ENCODE results near the gene RAB25.

Gene RAB25

GRCh38 chr1:156100205-156100995 is 39.4 kb downstream of the RAB25 start:
- no peak for DNase-seq (ENCODE audit: low read depth in 2 of 2, low spot score in 1 of 2)

DNA sequence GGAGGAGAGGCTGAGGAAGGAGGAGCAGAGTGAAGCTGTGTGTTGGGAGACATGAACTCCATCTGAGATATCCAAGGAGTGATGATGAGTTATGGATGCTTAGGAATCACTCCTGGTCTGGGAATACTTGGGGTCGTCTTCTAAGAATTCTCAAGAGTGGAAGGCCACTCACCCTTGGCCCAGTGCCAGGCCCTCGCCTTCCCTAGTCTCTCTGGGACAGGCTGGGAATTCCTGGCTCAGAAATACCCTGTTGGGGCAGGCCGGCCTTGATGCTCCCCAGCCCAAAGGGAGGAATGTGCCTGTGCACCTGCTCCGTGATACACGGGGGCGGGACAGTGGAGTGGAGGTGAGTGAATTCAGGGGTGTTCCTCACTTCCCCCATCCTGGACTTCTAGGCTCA is 40.9 kb downstream of the RAB25 start:
- no peak for DNase-seq (ENCODE audit: low read depth in 2 of 2, low spot score in 1 of 2)

GRCh38 chr1:156102633-156103511 is 41.9 kb downstream of the RAB25 start:
- DNase-seq (ENCODE audit: low read depth in 2 of 2, low spot score in 1 of 2) = no peak

DNA sequence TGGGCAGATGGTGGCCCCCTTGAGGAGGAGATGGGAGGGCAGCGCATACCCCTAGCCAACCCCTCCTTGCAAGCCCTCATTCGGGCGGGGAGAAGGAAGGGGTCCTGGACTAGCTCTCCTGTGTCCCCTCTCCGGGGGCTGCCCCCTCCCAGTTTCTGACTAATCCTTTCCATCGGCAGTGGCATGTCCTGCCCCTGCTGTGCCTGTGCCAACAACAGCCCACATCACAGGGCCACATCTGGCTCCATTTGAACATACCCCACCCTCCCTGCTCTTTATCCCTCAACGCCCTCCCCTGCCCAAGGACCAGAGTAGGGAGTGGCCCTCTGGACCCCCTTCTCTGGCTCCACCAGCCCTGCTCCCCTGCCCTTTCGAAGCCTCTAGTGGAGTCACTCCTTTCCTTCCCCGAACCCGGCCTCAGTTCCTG is 42.6 kb downstream of the RAB25 start:
- DNase-seq (ENCODE audit: low read depth in 2 of 2, low spot score in 1 of 2) = no peak

DNA sequence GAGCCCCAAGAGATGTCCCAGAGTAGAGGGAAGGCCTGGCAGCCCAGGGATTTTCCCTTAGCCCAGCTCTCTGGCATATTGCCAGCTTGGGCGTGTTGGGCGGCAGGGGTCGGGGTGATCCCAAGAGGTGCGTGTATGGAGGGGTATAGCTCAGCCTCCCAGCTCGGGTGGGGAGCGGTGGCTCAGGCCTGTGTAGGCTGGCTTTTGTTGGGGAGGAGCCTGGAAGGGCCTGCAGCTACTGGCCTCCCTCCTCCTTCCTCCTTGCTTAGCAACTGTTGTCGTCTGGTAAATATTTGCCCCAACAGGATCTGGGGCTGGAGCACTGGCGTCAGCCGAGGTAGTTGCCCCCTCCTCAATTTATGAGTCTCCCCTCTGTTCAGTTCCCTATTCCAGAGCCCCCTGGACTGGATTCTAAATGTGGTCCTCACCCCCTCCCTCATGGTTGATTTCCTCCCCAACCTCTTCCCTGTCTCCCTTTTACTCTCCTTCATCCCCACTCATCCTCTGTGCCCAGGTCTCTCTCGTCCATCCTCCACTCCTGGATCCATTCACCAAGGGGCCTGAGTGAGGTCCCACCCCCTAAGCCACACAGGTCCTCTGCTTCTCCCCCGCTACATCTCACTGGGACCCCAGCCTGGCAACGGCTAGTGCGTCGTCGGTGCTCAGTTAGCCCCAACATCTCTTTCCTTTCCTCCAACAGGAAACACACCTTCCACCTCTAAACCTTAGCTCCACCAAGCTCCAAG is 43.3 kb downstream of the RAB25 start:
- DNase-seq (ENCODE audit: low read depth in 2 of 2, low spot score in 1 of 2) = no peak

DNA sequence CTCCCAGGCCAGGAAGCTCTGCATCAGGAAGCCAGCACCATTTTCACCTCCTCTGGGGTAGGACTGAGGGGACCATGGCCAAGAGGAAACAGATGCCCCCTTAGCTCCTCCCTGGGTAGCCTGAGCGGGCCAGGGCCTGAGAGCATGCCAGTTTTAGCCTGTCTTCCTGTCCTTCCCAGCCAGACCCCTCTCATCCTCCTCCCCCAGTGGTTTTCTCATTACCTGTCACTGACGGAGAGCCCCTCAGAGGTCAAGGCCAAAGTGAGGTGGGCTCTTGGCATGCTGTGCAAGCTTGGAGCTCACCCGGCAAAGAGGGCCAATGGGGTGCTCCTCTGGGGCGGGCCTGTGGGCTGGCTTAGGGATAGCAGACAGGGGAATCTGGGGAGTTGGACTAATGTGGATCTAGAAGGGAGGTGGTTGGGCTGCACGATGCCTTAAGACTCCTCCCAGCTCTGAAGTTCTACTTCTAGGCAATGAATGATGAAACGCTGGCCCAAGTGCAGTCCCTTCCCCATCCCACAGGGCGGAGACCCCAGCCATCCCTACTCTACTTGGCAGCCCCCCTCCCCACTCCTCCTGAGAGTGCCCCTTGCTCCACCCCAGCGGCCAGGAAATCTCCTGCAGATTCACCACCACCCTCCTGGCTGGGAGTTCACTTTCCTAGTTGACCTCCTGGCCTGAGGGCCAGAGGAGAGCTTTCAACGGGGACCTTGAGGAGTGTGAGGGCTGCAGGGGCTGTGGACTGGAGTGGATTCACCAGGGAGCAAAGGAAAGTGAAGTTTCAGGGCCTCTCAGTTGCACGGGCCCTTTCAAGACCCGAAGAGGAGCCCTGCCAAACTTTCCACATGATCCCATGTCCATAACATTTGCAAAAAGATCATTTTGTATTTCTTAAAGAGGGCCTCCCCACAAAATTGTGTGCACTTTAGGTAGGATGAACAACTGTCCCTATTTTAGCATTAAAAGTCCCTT is 44.2 kb downstream of the RAB25 start:
- no peak for DNase-seq (ENCODE audit: low read depth in 2 of 2, low spot score in 1 of 2)

GRCh38 chr1:156106624-156107488 is 45.9 kb downstream of the RAB25 start:
- DNase-seq (ENCODE audit: low read depth in 2 of 2, low spot score in 1 of 2) = no peak

DNA sequence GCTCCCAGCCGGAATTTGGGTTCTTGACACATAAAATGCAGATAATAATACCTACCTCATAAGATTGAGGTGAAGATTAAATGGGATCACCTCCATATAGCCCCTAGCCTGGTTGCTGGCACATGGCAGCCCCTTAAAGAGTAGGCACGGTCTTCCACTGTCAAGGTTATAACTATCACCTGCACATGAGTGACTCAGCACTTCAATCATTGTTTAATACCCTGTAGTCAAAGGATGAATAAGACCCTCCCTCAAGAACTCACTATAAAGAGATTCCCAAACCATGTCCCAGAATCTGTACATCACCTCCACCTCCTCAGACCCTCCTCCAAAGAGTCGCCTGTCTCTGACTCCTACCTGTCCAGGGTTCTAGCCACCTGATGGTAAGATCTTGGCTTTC is 47.1 kb downstream of the RAB25 start:
- DNase-seq (ENCODE audit: low read depth in 2 of 2, low spot score in 1 of 2) = no peak

DNA sequence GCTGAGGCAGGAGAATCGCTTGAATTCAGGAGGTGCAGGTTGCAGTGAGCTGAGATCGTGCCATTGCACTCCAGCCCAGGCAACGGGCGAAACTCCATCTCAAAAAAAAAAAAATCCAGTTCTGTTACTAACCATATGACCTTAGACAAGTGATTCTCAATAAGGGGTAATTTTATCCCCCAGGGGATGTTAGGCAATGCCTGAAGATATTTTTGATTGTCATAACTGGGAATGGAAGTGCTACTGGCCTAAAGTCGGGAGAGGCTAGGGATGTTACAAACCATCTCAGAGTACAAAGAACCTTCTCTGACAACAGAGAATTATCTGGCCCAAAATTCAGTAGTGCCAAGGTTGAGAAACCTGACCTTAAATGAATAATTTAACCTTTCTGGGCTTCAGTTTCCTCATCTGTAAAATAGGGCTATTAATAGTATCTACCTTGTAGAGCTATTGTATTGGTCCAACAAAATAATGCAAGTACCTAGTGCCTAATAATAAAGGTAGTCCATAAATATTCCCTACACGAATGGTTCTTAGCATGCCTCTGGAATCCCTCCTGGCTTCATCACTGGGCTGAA is 47.8 kb downstream of the RAB25 start:
- no peak for DNase-seq (ENCODE audit: low read depth in 2 of 2, low spot score in 1 of 2)

- no peak for DNase-seq (ENCODE audit: low read depth in 2 of 2, low spot score in 1 of 2)
Observed at GRCh38 chr1:156110252-156110651, 49.3 kb downstream of the RAB25 start.

DNA sequence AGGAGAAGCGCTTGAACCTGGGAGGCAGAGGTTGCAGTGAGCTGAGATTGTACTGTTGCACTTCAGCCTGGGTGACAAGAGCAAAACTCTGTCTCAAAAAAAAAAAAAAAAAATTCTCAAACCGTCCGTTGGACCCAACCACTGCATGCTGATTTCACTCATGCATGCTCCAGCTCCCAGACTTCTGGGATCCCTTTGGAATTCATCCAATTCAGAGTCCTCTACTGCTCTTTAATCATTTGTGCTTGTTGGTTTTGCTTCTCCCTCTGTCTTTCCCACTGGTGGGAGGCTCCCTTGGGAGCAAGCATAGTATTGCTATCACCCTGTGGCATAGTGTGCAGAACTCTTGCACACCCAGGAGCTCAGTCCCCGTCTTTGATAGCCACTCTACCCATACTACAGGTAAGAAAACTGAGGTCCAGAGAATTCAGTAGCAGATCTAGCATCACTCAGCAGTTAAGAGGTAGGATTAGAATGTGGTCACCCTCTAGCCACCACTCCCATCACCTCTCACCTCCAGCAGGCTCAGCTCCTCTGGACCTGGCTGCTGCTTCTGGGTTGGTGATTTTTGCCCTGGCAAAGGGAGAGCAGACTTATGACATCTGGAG is 50.5 kb downstream of the RAB25 start:
- no peak for DNase-seq (ENCODE audit: low read depth in 2 of 2, low spot score in 1 of 2)

DNA sequence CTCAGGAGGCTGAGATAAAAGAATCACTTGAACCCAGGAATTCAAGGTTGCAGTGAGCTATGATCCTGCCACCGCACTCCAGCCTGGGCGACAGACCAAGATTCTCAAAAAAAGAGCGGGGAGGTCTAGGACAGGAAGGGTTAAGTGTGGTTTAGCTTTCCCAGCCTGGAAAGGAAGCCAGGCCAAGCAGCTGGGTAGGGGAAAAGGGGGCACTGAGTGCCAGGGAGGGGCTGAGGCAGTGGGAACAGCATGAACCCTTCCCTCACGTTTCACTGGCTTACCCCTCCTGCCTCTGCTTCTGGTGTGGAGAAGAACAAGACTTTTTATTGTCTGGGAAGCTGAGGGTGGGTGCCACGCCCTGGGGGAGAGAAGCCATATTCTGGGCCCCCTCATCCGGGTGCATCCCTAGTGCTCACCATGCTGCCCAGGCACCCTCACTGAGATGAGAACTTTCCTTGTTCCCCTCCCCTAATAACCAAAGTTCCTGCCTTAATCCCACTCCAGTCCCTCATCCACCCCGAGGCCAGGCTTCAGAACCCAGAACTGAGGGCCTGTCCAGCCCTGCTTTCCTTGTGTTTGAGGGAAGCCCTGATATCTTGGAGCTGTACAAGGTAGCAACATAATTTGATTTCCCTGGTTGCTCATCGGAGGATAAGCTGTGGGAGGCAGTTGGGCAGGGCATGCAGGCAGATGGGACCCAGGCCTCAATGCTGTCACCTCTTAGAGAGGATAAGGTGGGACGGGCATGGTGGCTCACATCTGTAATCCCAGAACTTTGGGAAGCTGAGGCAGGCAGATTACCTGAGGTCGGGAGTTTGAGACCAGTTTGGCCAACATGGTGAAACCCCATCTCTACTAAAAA is 51.5 kb downstream of the RAB25 start:
- no peak for DNase-seq (ENCODE audit: low read depth in 2 of 2, low spot score in 1 of 2)

DNA sequence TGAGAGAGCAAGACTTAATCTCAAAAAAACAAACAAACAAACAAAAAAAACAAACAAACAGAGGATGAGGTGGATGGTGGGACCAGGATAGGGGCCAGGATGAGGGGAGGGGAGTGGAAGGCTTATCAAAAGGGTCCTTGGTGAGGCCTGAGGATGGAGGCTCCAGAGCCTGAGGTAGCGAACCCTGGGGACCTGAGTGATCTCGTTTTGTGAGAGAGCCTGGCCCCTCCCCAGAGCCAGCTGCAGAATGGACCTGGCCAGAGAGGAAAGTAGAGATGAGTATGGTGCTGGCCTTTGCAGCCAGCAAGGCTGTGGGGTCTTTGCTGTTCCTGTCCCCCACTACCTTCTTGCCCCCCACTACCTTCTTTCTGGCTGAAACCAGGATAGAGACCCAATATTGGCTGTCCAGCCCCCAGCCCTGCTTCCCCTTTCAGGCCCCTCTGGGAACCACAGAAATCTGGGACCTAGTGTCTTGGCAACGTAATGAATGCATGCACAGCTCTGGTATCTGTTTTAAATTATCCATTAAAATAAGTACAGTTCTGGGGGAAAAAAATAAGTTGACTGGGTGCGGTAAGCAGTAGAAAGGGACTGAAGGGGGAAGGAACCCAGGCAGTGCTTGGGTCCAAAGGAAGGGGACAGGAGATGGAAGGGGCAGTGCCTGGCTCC is 52.5 kb downstream of the RAB25 start:
- no peak for DNase-seq (ENCODE audit: low read depth in 2 of 2, low spot score in 1 of 2)

DNA sequence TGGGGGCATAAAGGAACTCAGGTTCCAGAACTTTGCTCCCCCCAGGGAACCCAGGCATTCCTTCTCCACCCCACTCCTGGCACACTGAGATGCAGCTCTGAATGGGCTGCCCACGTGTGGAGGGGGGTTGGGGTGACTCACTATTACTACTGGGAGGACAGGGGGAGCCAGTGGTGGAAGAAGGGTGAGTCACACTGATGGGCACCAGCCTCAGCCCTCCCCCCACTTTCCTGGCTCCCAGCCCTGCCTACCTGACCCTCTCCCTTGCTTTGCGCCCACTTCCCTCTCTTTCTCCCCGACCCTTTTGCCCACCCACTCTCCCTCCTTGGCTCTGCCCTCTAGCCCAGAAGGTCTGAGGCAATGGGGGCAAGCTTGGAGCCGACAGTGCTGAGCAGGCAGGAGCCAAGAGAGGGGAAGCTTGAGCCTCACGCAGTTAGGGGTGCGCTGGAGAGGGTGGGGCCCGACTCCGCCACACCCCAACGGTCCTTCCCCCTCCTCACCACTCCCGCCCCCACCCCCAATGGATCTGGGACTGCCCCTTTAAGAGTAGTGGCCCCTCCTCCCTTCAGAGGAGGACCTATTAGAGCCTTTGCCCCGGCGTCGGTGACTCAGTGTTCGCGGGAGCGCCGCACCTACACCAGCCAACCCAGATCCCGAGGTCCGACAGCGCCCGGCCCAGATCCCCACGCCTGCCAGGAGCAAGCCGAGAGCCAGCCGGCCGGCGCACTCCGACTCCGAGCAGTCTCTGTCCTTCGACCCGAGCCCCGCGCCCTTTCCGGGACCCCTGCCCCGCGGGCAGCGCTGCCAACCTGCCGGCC is 53.4 kb downstream of the RAB25 start, which contains the start of gene LMNA:
Gene LMNA, plus strand, starts transcription at position 611 of the 818 bp plus-strand sequence. CDS start 208 bp downstream, outside the sequence.
- peak; percentile 61 for DNase-seq (ENCODE audit: low read depth in 2 of 2, low spot score in 1 of 2)

DNA sequence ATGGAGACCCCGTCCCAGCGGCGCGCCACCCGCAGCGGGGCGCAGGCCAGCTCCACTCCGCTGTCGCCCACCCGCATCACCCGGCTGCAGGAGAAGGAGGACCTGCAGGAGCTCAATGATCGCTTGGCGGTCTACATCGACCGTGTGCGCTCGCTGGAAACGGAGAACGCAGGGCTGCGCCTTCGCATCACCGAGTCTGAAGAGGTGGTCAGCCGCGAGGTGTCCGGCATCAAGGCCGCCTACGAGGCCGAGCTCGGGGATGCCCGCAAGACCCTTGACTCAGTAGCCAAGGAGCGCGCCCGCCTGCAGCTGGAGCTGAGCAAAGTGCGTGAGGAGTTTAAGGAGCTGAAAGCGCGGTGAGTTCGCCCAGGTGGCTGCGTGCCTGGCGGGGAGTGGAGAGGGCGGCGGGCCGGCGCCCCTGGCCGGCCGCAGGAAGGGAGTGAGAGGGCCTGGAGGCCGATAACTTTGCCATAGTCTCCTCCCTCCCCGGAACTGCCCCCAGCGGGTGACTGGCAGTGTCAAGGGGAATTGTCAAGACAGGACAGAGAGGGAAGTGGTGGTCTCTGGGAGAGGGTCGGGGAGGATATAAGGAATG is 54.1 kb downstream of the RAB25 start:
- DNase-seq (ENCODE audit: low read depth in 2 of 2, low spot score in 1 of 2) = no peak
